SK-N-SH (cell line): ENCODE results near the gene HFE. TPM values are rescaled to one million over a fixed set of nuclear protein-coding genes. Genes with fewer than 3 reads are reported as not detected.
"Not testable (repeated sequence)": the region's sequence is repeated elsewhere in the genome, so short reads cannot be mapped to it uniquely, and the experiment has no call there.

ENCODE experiments used
- CTCF ChIA-PET: fragments of 300-600, 350-600 bp; formaldehyde crosslinking; extraction: SDS; loops from one replicate; lab custom pipeline; 2021; lab: Yijun Ruan, JAX
- POLR2A ChIA-PET: fragments of 350-600 bp; sonication (Branson Sonifier 250); formaldehyde crosslinking; extraction: SDS; loops from one replicate; lab custom pipeline; 2020; ENCODE audit warnings: antibody characterized with exemption, inconsistent platforms; lab: Yijun Ruan, JAX
- DNase-seq: peaks from one replicate; pipeline ENCODE4 v3.0.0; 2012
- H2AFZ ChIP-seq: fragments of 200-600 bp; sonication (generic); 2 replicates; pipeline ENCODE4 v1.8.1; 2016; ENCODE audit warnings: antibody characterized with exemption, mild to moderate bottlenecking, low read depth
- H3F3A ChIP-seq: fragments of 200-600 bp; sonication (generic); replicated peaks from 2 replicates; pipeline ENCODE3; 2016; ENCODE audit warnings: antibody characterized with exemption, mild to moderate bottlenecking; ENCODE audit not compliant: insufficient read depth
- H3K27ac ChIP-seq, 2 experiments: fragments of 200-500 bp in 1 of 2; fragments of 200-600 bp in 1 of 2; sonication (Bioruptor generic) in 1 of 2; sonication (generic), shearing (Covaris generic) in 1 of 2; 2 replicates each; pipeline versions ENCODE4 v1.5.1 to v1.6.1; 2014 to 2016; ENCODE audit warnings: low read depth in 2 of 2, inconsistent platforms in 1 of 2, low read length in 1 of 2, mild to moderate bottlenecking in 1 of 2, mixed read lengths in 1 of 2
- H3K27me3 ChIP-seq: fragments of 200-600 bp; sonication (generic), shearing (Covaris generic); 2 replicates; pipeline ENCODE4 v1.6.1; 2016; ENCODE audit warnings: mixed run types; ENCODE audit not compliant: insufficient read depth
- H3K36me3 ChIP-seq, 2 experiments: fragments of 200-500 bp in 1 of 2; fragments of 200-600 bp in 1 of 2; sonication (Bioruptor generic) in 1 of 2; sonication (generic) in 1 of 2; replicated peaks in 1 of 2; 2 replicates each; pipeline versions ENCODE3 to v1.5.1; 2014 to 2016; ENCODE audit warnings: low read length in 1 of 2, mild to moderate bottlenecking in 1 of 2; ENCODE audit not compliant: insufficient read depth in 2 of 2, control insufficient read depth in 1 of 2
- H3K4me1 ChIP-seq, 2 experiments: fragments of 200-500 bp in 1 of 2; fragments of 200-600 bp in 1 of 2; sonication (Bioruptor generic) in 1 of 2; sonication (generic), shearing (Covaris generic) in 1 of 2; 2 replicates each; pipeline versions ENCODE4 v1.5.1 to v1.6.1; 2014 to 2016; ENCODE audit warnings: low read depth in 1 of 2, low read length in 1 of 2, mixed run types in 1 of 2; ENCODE audit not compliant: insufficient read depth in 2 of 2, control insufficient read depth in 1 of 2
- H3K4me2 ChIP-seq: fragments of 200-600 bp; sonication (generic), shearing (Covaris generic); 2 replicates; pipeline ENCODE4 v1.6.1; 2017; ENCODE audit warnings: mixed run types
- H3K4me3 ChIP-seq, 2 experiments: fragments of 200-500 bp in 1 of 2; fragments of 200-600 bp in 1 of 2; sonication (Bioruptor generic) in 1 of 2; sonication (generic), shearing (Covaris generic) in 1 of 2; 2 replicates each; pipeline versions ENCODE4 v1.5.1 to v1.8.1; 2014 to 2016; ENCODE audit warnings: low read depth in 2 of 2, inconsistent platforms in 1 of 2, low read length in 1 of 2, mild to moderate bottlenecking in 1 of 2, mixed read lengths in 1 of 2, moderate library complexity in 1 of 2
- H3K79me2 ChIP-seq: fragments of 200-600 bp; sonication (generic); 2 replicates; pipeline ENCODE4 v1.8.1; 2017; ENCODE audit warnings: mild to moderate bottlenecking; ENCODE audit not compliant: insufficient read depth
- H3K9ac ChIP-seq: fragments of 200-600 bp; sonication (generic); 2 replicates; pipeline ENCODE4 v1.6.1; 2017; ENCODE audit warnings: mixed run types
- H3K9me2 ChIP-seq: fragments of 200-600 bp; sonication (generic); 2 replicates; pipeline ENCODE4 v1.6.1; 2017; ENCODE audit warnings: mixed run types
- H3K9me3 ChIP-seq: fragments of 200-600 bp; sonication (generic); 2 replicates; pipeline ENCODE4 v1.6.1; 2017; ENCODE audit warnings: mixed run types, mild to moderate bottlenecking, moderate library complexity
- H4K20me1 ChIP-seq: fragments of 200-600 bp; sonication (generic); 2 replicates; pipeline ENCODE4 v1.6.1; 2017; ENCODE audit warnings: mild to moderate bottlenecking, mixed run types; ENCODE audit not compliant: insufficient read depth
- EZH2phosphoT487 ChIP-seq: fragments of 200-600 bp; sonication (generic); IDR thresholded peaks from 2 replicates; pipeline ENCODE4 v1.6.1; 2017; ENCODE audit warnings: low read depth, mixed run types, mild to moderate bottlenecking, antibody characterized with exemption, moderate library complexity, borderline replicate concordance
- FOXJ3 ChIP-seq: sonication (generic); formaldehyde crosslinking; IDR thresholded peaks from 2 replicates; pipeline ENCODE4 v1.5.1; 2020; ENCODE audit warnings: mild to moderate bottlenecking, missing genetic modification reagents
- IRF3 ChIP-seq: fragments of 150-350 bp; IDR thresholded peaks from 2 replicates; pipeline ENCODE4 v1.6.1; 2016; ENCODE audit warnings: mild to moderate bottlenecking, low read depth, low read length
- MXI1 ChIP-seq: IDR thresholded peaks from 2 replicates; pipeline ENCODE4 v1.6.1; 2012; ENCODE audit warnings: mild to moderate bottlenecking, low read depth, low read length, improper control_type of control experiment
- NFIC ChIP-seq: IDR thresholded peaks from 2 replicates; pipeline ENCODE4 v1.4.0; 2012; ENCODE audit warnings: borderline replicate concordance
- NRF1 ChIP-seq: IDR thresholded peaks from 2 replicates; pipeline ENCODE4 v1.6.1; 2012; ENCODE audit warnings: low read depth, mild to moderate bottlenecking, low read length
- RAD21 ChIP-seq: IDR thresholded peaks from 2 replicates; pipeline ENCODE4 v1.6.1; 2012; ENCODE audit warnings: mild to moderate bottlenecking, low read length
- RCOR1 ChIP-seq: fragments of 150-350 bp; IDR thresholded peaks from 2 replicates; pipeline ENCODE4 v1.6.1; 2017; ENCODE audit warnings: antibody characterized with exemption, low read length
- REST ChIP-seq: IDR thresholded peaks from 2 replicates; pipeline ENCODE4 v1.6.1; 2012; ENCODE audit warnings: mild to moderate bottlenecking, low read depth, low read length, moderate library complexity
- SIN3A ChIP-seq: IDR thresholded peaks from 2 replicates; pipeline ENCODE4 v1.6.1; 2012; ENCODE audit warnings: low read depth, mild to moderate bottlenecking, low read length, moderate library complexity, borderline replicate concordance
- SMC3 ChIP-seq: IDR thresholded peaks from 2 replicates; pipeline ENCODE4 v1.6.1; 2012; ENCODE audit warnings: low read depth, low read length, improper control_type of control experiment
- TAF1 ChIP-seq: IDR thresholded peaks from 2 replicates; pipeline ENCODE4 v1.6.1; 2012; ENCODE audit warnings: low read depth, mild to moderate bottlenecking, low read length, moderate library complexity, borderline replicate concordance
- TCF12 ChIP-seq: IDR thresholded peaks from 2 replicates; pipeline ENCODE4 v1.4.0; 2012
- TEAD4 ChIP-seq: IDR thresholded peaks from 2 replicates; pipeline ENCODE4 v1.4.0; 2012; ENCODE audit warnings: mild to moderate bottlenecking, borderline replicate concordance; ENCODE audit not compliant: insufficient read depth
- USF2 ChIP-seq: fragments of 150-350 bp; IDR thresholded peaks from 2 replicates; pipeline ENCODE4 v1.6.1; 2017; ENCODE audit warnings: antibody characterized with exemption, low read length, low read depth, borderline replicate concordance
- WGBS: methylation state at CpG from one replicate; pipeline ENCODE4 v1.1.6; 2017; ENCODE audit warnings: low lambda C conversion rate; 5-methylcytosine and 5-hydroxymethylcytosine counted together
- polyA plus RNA-seq, 3 experiments: library from polyadenylated mRNA; depleted of rRNA; stranded (reverse); fragments of >200 nt; gene quantifications; 2 replicates each; pipeline ENCODE4 v1.2.3, GENCODE V29; 2012

HFE gene
- polyA plus RNA-seq, 1 of the 3 experiments (the other 2 are of a cell fraction): not detected

GRCh38 chr6:26051665-26052310 lies 35.4 kb upstream of the HFE start:
- ChIA-PET POLR2A (interaction anchor here (1.7 kb wide), 1 partner anchor 8 kb away, joined by 6 read pairs; a partner anchor contains a TSS), CTCF (interaction anchor here (0.7 to 3.1 kb wide), 4 partner anchors 13 to 1760 kb away, joined by 3 to 12 read pairs (median 3); no protein-coding TSS in a partner anchor)

GRCh38 chr6:26052762-26053250 lies 34.4 kb upstream of the HFE start:
- H3K79me2 ChIP-seq, H3K4me2 ChIP-seq, H3K4me1 ChIP-seq, H2AFZ ChIP-seq, H4K20me1 ChIP-seq, DNase-seq, H3K9me3 ChIP-seq, H3K36me3 ChIP-seq, H3K4me3 ChIP-seq, H3K27me3 ChIP-seq, H3K9ac ChIP-seq, H3K9me2 ChIP-seq: not testable (repeated sequence)
- Histone ChIP-seq H3F3A (peaks cover 38% of the 10 kb centered on the region), H3K27ac (peak overlapping the region in 1 of 2 experiments; percentile 97; a peak in 2 of 4 replicates)
- ChIA-PET POLR2A (interaction anchor here (1.7 kb wide), 1 partner anchor 9 kb away, joined by 6 read pairs; a partner anchor contains a TSS), CTCF (interaction anchor here (0.7 to 3.1 kb wide), 3 partner anchors 42 to 1759 kb away, joined by 3 to 12 read pairs (median 3); no protein-coding TSS in a partner anchor)
- WGBS: 97% methylated on average over 18 of the region's 18 CpGs

More at GRCh38 chr6:26051665-26052310, 35.4 kb upstream of the HFE start:
- WGBS: 94% methylated on average over 4 of the region's 4 CpGs
- Histone ChIP-seq H3K27me3 (no peaks in the 10 kb centered on the region), H3F3A (peaks cover 39% of the 10 kb centered on the region), H3K9me2 (no peaks in the 10 kb centered on the region), H3K4me1 (no peaks in the 10 kb centered on the region; a peak in 3 of 4 replicates), H3K36me3 (no peaks in the 10 kb centered on the region), H2AFZ (no peak overlapping the region), H4K20me1 (no peaks in the 10 kb centered on the region), H3K4me2 (no peak overlapping the region), H3K4me3 (no peak overlapping the region), H3K79me2 (peaks cover 10% of the 10 kb centered on the region; the same call in 1 of the 2 replicates), H3K27ac (peak overlapping the region in 1 of 2 experiments; percentile 31; a peak in 2 of 4 replicates), H3K9ac (no peak overlapping the region), H3K9me3 (no peaks in the 10 kb centered on the region)
- DNase-seq: no peak
- TF ChIP-seq TEAD4 (no peak), NFIC (no peak), REST (no peak), TAF1 (no peak), NRF1 (no peak), SMC3 (no peak), IRF3 (no peak), RCOR1 (no peak), SIN3A (no peak), TCF12 (no peak), USF2 (no peak), FOXJ3 (CRISPR knock-in tag) (no peak), RAD21 (no peak), EZH2phosphoT487 (no peak), MXI1 (no peak)
